Measurements from ENCODE around the gene EPAS1. TPM values are rescaled to one million over a fixed set of nuclear protein-coding genes. Genes with fewer than 3 reads are reported as not detected.

The EPAS1 gene
- total RNA-seq, 1 donor from 2014 or later: 0.15 TPM

- Mint-ChIP-seq H3K27me3 (ENCODE audit: insufficient read depth, low read depth) (peaks cover 8% of the 10 kb centered on the region), H3K9me3 (no peaks in the 10 kb centered on the region), H3K4me3 (no peak overlapping the region), H3K27ac (no peak overlapping the region), H3K4me1 (no peaks in the 10 kb centered on the region), H3K36me3 (no peaks in the 10 kb centered on the region)
- Histone ChIP-seq H3K4me2 (no peak overlapping the region), H2AFZ (replicated peaks) (no peak overlapping the region), H3K9me3 (ENCODE audit: low read depth) (no peaks in the 10 kb centered on the region), H3K36me3 (no peaks in the 10 kb centered on the region), H3K79me2 (ENCODE audit: low read depth) (no peaks in the 10 kb centered on the region), H3K4me3 (no peak overlapping the region), H3K9ac (no peak overlapping the region), H4K20me1 (ENCODE audit: low read depth) (no peaks in the 10 kb centered on the region), H3K27ac (no peak overlapping the region), H3F3A (ENCODE audit: low read depth) (no peaks in the 10 kb centered on the region), H3K4me1 (no peaks in the 10 kb centered on the region), H3K27me3 (no peaks in the 10 kb centered on the region)
- TF ChIP-seq EZH2 (IDR thresholded peaks at IDR 0.05): no peak
- TF ChIP-seq EZH2phosphoT487 (IDR thresholded peaks at IDR 0.05): no peak
- TF ChIP-seq, protein P1, sequence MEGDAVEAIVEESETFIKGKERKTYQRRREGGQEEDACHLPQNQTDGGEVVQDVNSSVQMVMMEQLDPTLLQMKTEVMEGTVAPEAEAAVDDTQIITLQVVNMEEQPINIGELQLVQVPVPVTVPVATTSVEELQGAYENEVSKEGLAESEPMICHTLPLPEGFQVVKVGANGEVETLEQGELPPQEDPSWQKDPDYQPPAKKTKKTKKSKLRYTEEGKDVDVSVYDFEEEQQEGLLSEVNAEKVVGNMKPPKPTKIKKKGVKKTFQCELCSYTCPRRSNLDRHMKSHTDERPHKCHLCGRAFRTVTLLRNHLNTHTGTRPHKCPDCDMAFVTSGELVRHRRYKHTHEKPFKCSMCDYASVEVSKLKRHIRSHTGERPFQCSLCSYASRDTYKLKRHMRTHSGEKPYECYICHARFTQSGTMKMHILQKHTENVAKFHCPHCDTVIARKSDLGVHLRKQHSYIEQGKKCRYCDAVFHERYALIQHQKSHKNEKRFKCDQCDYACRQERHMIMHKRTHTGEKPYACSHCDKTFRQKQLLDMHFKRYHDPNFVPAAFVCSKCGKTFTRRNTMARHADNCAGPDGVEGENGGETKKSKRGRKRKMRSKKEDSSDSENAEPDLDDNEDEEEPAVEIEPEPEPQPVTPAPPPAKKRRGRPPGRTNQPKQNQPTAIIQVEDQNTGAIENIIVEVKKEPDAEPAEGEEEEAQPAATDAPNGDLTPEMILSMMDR (IDR thresholded peaks at IDR 0.05): no peak
- DNase-seq (ENCODE audit: low spot score): no peak
Observed at GRCh38 chr2:46314065-46314835, 17.0 kb downstream of the EPAS1 start.

- Histone ChIP-seq H3K79me2 (ENCODE audit: low read depth) (no peaks in the 10 kb centered on the region), H4K20me1 (ENCODE audit: low read depth) (no peaks in the 10 kb centered on the region)
Observed at GRCh38 chr2:46315103-46315890, 18.1 kb downstream of the EPAS1 start.

GRCh38 chr2:46317094-46317486, 19.9 kb downstream of the EPAS1 start:
- H3K9me3 Mint-ChIP-seq: no peaks in the 10 kb centered on the region
- H3K4me1 ChIP-seq: no peaks in the 10 kb centered on the region
- H3K4me2 ChIP-seq: no peak overlapping the region
- H4K20me1 ChIP-seq (ENCODE audit: low read depth): no peaks in the 10 kb centered on the region
- peaks cover 7% of the 10 kb centered on the region for H3K4me1 Mint-ChIP-seq
- peaks cover 8% of the 10 kb centered on the region for H3K27me3 Mint-ChIP-seq (ENCODE audit: insufficient read depth, low read depth)
- H3K79me2 ChIP-seq (ENCODE audit: low read depth): no peaks in the 10 kb centered on the region
- TF ChIP-seq EZH2phosphoT487 (IDR thresholded peaks at IDR 0.05) (no peak), EZH2 (IDR thresholded peaks at IDR 0.05) (no peak)
- TF ChIP-seq, protein P1 (IDR thresholded peaks at IDR 0.05): no peak
- H3K4me3 Mint-ChIP-seq: no peak overlapping the region
- no peak overlapping the region for H3K4me3 ChIP-seq
- no peaks in the 10 kb centered on the region for H3K36me3 Mint-ChIP-seq
- no peak overlapping the region for H3K9ac ChIP-seq
- H3F3A ChIP-seq (ENCODE audit: low read depth): no peaks in the 10 kb centered on the region
- no peaks in the 10 kb centered on the region for H3K9me3 ChIP-seq (ENCODE audit: low read depth)
- H3K27me3 ChIP-seq: no peaks in the 10 kb centered on the region
- no peak for DNase-seq (ENCODE audit: low spot score)
- H3K27ac Mint-ChIP-seq: no peak overlapping the region
- no peak overlapping the region for H2AFZ ChIP-seq (replicated peaks)
- H3K27ac ChIP-seq: no peak overlapping the region
- H3K36me3 ChIP-seq: no peaks in the 10 kb centered on the region

More at GRCh38 chr2:46315103-46315890, 18.1 kb downstream of the EPAS1 start:
- no peaks in the 10 kb centered on the region for H3K36me3 Mint-ChIP-seq
- Histone ChIP-seq H3K36me3 (no peaks in the 10 kb centered on the region), H3K4me3 (no peak overlapping the region), H2AFZ (replicated peaks) (no peak overlapping the region), H3K9me3 (ENCODE audit: low read depth) (no peaks in the 10 kb centered on the region), H3K27me3 (no peaks in the 10 kb centered on the region), H3K9ac (no peak overlapping the region), H3K27ac (no peak overlapping the region), H3K4me1 (no peaks in the 10 kb centered on the region), H3F3A (ENCODE audit: low read depth) (no peaks in the 10 kb centered on the region), H3K4me2 (no peak overlapping the region)
- H3K4me1 Mint-ChIP-seq: peaks cover 3% of the 10 kb centered on the region
- H3K27ac Mint-ChIP-seq: peak overlapping the region; percentile 75
- no peak for DNase-seq (ENCODE audit: low spot score)
- no peak overlapping the region for H3K4me3 Mint-ChIP-seq
- TF ChIP-seq, protein P1 (IDR thresholded peaks at IDR 0.05): no peak
- TF ChIP-seq EZH2 (IDR thresholded peaks at IDR 0.05) (no peak), EZH2phosphoT487 (IDR thresholded peaks at IDR 0.05) (no peak)
- H3K27me3 Mint-ChIP-seq (ENCODE audit: insufficient read depth, low read depth): peaks cover 8% of the 10 kb centered on the region
- H3K9me3 Mint-ChIP-seq: no peaks in the 10 kb centered on the region
